GM12872 (cell line): Measurements from ENCODE around the gene ANKRD39.

Source experiments
- CTCF ChIP-seq: IDR thresholded peaks from 3 replicates; pipeline ENCODE4 v1.5.1; 2011; ENCODE audit warnings: low read depth, mild to moderate bottlenecking, low read length, moderate library complexity; ENCODE audit not compliant: insufficient read depth

ANKRD39 gene

GRCh38 chr2:96884299-96885094 lies 26.7 kb upstream of the ANKRD39 start:
- TF ChIP-seq CTCF: no peak

- no peak for TF ChIP-seq CTCF
Observed at GRCh38 chr2:96883306-96883705, 25.5 kb upstream of the ANKRD39 start.

- no peak for TF ChIP-seq CTCF
Observed at GRCh38 chr2:96882906-96883305, 25.1 kb upstream of the ANKRD39 start.

GRCh38 chr2:96882230-96882629 lies 24.4 kb upstream of the ANKRD39 start:
- TF ChIP-seq CTCF: no peak

GRCh38 chr2:96881349-96882195 lies 23.8 kb upstream of the ANKRD39 start:
- no peak for TF ChIP-seq CTCF

GRCh38 chr2:96880891-96881273 lies 23.1 kb upstream of the ANKRD39 start:
- TF ChIP-seq CTCF: no peak

GRCh38 chr2:96879545-96880040 lies 21.8 kb upstream of the ANKRD39 start:
- no peak for TF ChIP-seq CTCF
